Measurements from ENCODE around the gene KCNQ1OT1. TPM values are rescaled to one million over a fixed set of nuclear protein-coding genes. Genes with fewer than 3 reads are reported as not detected.
A peak's percentile ranks its signal among the peaks of the same experiment; 100 is the strongest.

The KCNQ1OT1 gene
- total RNA-seq, 4 donors from 2014 or later = 6.3 to 8.0 (median 7.7) TPM

DNA sequence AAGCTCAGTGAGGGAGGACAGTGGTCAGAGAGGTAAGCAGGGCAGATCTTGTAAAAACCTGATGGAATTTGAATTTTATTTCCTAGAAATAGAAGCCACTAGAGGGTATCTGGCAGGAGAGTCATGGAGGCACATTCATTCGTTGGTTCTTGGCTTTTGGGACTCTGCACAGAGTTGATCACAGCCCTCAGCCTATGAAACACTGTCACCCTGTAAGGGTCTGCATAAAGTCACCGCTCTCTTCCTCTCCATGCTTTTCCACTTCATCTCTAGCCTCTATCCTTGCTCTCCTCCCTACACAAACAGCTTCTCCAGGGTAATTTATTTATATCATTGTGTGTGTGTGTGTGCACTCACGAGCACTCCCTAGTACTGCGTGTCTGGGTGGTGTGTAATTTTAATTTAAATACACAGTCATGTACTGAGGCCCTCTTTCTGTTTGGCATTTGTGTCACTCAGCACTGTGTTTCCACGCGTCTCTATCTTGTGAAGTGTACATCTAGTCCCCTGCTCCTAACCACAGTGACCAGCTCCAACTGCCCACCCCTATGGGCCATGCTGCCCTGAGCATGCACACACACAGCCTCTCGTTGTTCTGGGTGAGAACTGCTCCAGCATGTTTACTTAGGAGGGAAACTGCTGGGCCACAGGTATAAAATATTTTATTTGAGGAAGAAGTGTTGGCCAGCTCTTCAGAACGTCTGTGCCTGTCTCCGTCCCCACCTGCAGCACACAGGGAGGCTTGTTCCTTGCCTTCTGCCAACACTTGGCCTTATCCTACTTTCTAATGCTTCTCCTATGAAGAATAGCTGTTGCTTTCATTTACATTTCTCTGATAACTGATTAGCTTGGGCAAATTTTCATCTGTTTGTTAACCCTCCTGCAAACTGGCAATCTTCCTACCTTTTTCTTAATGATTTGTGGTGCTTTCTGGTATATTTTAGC lies 4.5 kb downstream of the KCNQ1OT1 start:
- peaks cover 0 to 77% (median 6%) of the 10 kb centered on the region in 4 donors for H3K4me1 ChIP-seq

DNA sequence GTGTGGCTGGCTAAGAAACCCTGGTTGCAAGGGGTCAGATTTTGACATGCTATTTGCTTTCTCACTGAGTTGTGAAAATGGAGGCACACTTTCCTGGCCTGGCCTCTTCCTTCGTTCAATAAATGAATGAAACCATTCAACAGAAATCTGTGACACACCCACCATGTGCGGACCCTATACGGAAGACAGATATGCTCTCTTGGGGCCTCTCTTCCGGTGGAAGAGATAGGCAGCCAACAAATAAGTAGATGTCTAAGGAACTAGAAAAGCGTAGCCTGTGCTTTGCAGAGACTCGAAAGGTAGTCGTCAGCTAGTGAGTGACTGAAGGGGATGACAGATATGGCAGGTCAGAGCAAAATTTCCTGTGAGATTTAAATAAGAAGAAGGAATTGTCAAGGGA lies 5.3 kb downstream of the KCNQ1OT1 start:
- DNase-seq (ENCODE audit: low spot score in 2 of 2) = peak in 1 of 2 donors; percentile 0
- WGBS, 2 donors = 52 to 58% methylated on average over 7 of the region's 7 CpGs
- no peak for TF ChIP-seq POLR2A (IDR thresholded peaks at IDR 0.05)
- TF ChIP-seq EP300 (IDR thresholded peaks at IDR 0.05) = no peak
- TF ChIP-seq, protein P1, sequence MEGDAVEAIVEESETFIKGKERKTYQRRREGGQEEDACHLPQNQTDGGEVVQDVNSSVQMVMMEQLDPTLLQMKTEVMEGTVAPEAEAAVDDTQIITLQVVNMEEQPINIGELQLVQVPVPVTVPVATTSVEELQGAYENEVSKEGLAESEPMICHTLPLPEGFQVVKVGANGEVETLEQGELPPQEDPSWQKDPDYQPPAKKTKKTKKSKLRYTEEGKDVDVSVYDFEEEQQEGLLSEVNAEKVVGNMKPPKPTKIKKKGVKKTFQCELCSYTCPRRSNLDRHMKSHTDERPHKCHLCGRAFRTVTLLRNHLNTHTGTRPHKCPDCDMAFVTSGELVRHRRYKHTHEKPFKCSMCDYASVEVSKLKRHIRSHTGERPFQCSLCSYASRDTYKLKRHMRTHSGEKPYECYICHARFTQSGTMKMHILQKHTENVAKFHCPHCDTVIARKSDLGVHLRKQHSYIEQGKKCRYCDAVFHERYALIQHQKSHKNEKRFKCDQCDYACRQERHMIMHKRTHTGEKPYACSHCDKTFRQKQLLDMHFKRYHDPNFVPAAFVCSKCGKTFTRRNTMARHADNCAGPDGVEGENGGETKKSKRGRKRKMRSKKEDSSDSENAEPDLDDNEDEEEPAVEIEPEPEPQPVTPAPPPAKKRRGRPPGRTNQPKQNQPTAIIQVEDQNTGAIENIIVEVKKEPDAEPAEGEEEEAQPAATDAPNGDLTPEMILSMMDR (IDR thresholded peaks at IDR 0.05) = no peak

More for the DNA sequence above, 4.5 kb downstream of the KCNQ1OT1 start:
- H3K27ac ChIP-seq = no peak overlapping the region
- 67 to 73% methylated on average over 9 of the region's 9 CpGs for WGBS, 2 donors
- peak in 1 of 2 donors; percentile 2 for DNase-seq (ENCODE audit: low spot score in 2 of 2)
- H3K36me3 ChIP-seq = no peaks in the 10 kb centered on the region
- no peak overlapping the region for H3K4me3 ChIP-seq
- no peaks in the 10 kb centered on the region for H3K27me3 ChIP-seq
- no peaks in the 10 kb centered on the region for H3K9me3 ChIP-seq
- no peak for TF ChIP-seq POLR2A (IDR thresholded peaks at IDR 0.05)

GRCh38 chr11:2693271-2694261 lies 6.2 kb downstream of the KCNQ1OT1 start:
- DNase-seq (ENCODE audit: low spot score in 2 of 2) = peak in 1 of 2 donors; percentile 3
- 70 to 77% methylated on average over 16 to 18 of the region's 18 CpGs for WGBS, 2 donors
- Histone ChIP-seq H3K27ac (peak overlapping the region in 1 of 4 donors; percentile 1), H3K4me1 (peaks cover 0 to 94% (median 12%) of the 10 kb centered on the region in 4 donors), H3K27me3 (no peaks in the 10 kb centered on the region), H3K4me3 (no peak overlapping the region), H3K36me3 (no peaks in the 10 kb centered on the region), H3K9me3 (no peaks in the 10 kb centered on the region)
- TF ChIP-seq POLR2A (IDR thresholded peaks at IDR 0.05) = no peak
- TF ChIP-seq, protein P1 (IDR thresholded peaks at IDR 0.05) = no peak
- no peak for TF ChIP-seq EP300 (IDR thresholded peaks at IDR 0.05)

More for the DNA sequence above, 5.3 kb downstream of the KCNQ1OT1 start:
- no peaks in the 10 kb centered on the region for H3K27me3 ChIP-seq
- H3K4me3 ChIP-seq = no peak overlapping the region
- H3K9me3 ChIP-seq = no peaks in the 10 kb centered on the region
- no peaks in the 10 kb centered on the region for H3K36me3 ChIP-seq
- H3K27ac ChIP-seq = no peak overlapping the region
- peaks cover 0 to 85% (median 9%) of the 10 kb centered on the region in 4 donors for H3K4me1 ChIP-seq

GRCh38 chr11:2691991-2692875 lies 7.6 kb downstream of the KCNQ1OT1 start:
- H3K4me3 ChIP-seq = no peak overlapping the region
- H3K27ac ChIP-seq = no peak overlapping the region
- H3K36me3 ChIP-seq = no peaks in the 10 kb centered on the region
- H3K27me3 ChIP-seq = no peaks in the 10 kb centered on the region
- WGBS, 2 donors = 84 to 90% methylated on average over 3 of the region's 3 CpGs
- peaks cover 0 to 99% (median 15%) of the 10 kb centered on the region in 4 donors for H3K4me1 ChIP-seq
- DNase-seq (ENCODE audit: low spot score in 2 of 2) = no peak
- no peak for TF ChIP-seq POLR2A (IDR thresholded peaks at IDR 0.05)
- TF ChIP-seq EP300 (IDR thresholded peaks at IDR 0.05) = no peak
- TF ChIP-seq, protein P1 (IDR thresholded peaks at IDR 0.05) = peak in 1 of 5 experiments; percentile 21
- no peaks in the 10 kb centered on the region for H3K9me3 ChIP-seq
